ENCODE measurements around the gene TUFT1.
A peak's percentile ranks its signal among the peaks of the same experiment; 100 is the strongest.
"Not testable (repeated sequence)": the region's sequence is repeated elsewhere in the genome, so short reads cannot be mapped to it uniquely, and the experiment has no call there.

Gene TUFT1

DNA sequence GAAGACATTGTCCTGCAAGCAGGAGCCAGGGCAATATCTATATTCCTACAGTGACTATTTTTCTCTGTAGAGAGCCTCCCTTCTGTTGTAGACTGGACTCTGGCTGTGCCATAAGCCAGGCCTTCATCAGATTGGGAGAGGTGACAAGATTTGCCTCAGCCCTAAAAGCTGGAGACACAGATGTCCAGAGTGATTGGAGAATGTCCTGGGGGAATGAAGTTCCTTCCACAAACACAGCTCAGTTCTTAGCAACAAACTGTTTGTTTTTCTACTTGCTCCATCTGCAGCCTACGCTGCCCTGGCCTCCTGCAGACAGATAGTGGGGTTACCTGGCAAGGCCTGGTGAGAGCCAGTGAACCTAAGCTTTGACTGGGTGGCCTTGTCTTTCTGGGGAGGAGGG, 41.8 kb downstream of the TUFT1 start:
- no peak for DNase-seq

- DNase-seq, result no peak
Observed at GRCh38 chr1:151583796-151584195, 43.7 kb downstream of the TUFT1 start.

DNA sequence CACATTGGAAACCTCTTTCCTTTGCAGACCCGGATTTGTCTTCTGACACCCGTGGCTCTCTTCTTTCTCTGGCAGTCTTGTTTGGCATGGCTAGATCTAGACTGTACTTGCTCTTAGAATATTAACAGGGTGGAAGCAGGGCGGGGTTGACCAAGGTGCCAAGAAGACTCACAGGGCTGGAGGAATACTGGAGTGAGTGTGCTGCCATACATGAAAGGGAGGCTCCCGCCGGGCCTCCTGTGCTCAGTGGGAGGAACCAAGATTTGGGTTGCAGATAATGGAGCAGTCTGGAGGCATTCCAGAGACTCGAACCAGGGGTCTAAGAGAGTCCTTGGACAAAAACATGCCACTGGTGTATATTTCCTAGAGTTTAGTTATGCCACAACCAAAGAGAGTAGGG, 44.2 kb downstream of the TUFT1 start:
- no peak for DNase-seq

DNA sequence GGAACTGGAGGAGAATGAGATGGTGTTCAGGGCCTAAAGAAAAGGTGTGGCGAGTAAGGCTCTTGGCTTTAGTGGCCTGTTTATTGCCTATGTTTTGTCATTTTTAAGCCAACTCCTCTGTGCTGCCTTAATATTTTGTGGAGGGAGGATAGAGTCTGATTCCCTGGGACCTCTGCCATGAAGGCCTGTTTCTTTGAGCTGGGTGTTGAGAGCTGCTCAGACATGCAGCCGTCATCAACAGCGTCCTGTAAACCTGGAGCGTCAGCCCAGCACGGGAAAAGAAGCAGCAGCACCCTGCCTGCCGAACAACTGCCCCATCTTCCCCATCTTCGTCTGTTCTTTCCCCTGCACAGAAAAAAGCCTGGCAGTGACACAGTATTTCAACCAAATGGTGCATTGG, 44.7 kb downstream of the TUFT1 start:
- no peak for DNase-seq

DNA sequence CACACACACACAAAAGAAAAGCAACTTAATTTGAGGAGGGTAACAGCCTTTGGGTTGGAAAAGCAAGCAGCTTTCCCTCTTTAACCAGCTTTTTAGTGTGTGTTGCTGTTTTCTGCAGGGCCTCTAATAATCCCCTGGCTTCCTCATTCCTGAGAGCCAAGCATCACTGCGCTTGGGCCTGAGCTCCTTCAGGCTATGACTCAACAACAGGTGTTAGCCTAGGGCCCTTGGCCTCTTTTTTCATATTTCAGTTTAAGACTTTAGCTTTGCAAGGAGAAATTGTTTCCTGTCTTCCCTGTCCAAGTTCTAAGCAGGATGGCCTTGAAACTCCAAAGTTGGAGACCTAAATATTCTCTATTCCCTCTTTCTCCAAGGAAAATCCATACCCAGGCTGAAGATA, 45.5 kb downstream of the TUFT1 start:
- no peak for DNase-seq

GRCh38 chr1:151590961-151591360, 50.9 kb downstream of the TUFT1 start:
- no peak for DNase-seq

- DNase-seq, result no peak
Observed at GRCh38 chr1:151593730-151594129, 53.6 kb downstream of the TUFT1 start.

GRCh38 chr1:151594143-151594625, 54.1 kb downstream of the TUFT1 start:
- DNase-seq, result peak; percentile 71

- no peak for DNase-seq
Observed at GRCh38 chr1:151596166-151596953, 56.3 kb downstream of the TUFT1 start.

DNA sequence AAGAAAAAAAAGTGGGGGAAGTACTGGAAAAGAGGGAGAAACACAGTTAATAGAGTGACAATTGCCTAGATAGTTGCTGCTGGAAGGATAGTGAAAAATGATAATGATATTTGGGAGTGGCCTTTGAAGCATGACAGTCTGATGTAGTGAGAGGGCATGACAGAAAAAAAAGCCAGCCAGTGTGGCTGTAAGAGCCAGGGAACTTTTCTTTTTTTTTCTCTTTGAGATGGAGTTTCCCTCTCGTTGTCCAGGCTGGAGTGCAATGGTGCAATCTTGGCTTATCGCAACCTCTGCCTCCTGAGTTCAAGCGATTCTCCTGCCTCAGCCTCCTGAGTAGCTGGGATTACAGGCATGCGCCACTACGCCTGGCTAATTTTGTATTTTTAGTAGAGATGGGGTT, 62.4 kb downstream of the TUFT1 start:
- not testable (repeated sequence) for DNase-seq

DNA sequence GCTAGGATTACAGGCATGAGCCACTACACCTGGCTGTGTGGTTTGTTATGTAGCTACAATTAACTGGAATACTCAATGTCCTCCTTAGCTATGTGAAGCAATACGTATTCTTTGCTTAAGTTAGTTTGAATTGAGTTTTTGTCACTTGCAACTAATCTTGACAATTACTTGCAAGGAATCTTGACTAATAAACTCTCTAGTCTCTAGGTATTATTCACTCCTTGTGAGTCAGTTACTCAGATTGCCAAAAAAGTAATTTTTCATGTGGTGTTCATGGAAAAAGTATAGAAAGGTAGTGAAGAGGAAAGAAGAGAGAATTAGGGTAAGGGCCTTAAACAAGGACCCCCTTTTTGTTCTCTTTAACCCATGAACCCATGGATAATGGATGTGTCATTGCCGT, 64.2 kb downstream of the TUFT1 start:
- no peak for DNase-seq

GRCh38 chr1:151606384-151606783, 66.3 kb downstream of the TUFT1 start:
- DNase-seq, result no peak

DNA sequence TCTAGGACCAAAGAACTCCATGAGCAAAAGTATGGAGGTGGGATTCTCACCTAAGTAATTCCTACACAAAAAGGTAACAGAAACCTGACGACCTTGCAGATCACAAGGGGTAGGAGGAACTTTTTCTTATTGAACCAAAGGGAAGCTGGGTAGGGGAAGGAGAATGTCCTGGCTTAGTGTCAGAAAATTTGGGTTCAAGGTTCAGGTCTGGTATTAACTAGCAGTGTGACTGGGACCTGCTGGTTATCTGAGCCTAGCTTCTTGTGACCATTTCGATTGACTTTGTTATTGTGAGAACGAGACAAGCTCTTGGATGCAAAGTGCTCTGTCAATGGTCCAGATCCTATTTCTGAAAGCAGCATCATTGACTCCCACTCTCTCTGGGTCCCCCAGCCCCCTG, 66.7 kb downstream of the TUFT1 start:
- DNase-seq, result no peak

- DNase-seq, result no peak
Observed at GRCh38 chr1:151610142-151610541, 70.0 kb downstream of the TUFT1 start.

DNA sequence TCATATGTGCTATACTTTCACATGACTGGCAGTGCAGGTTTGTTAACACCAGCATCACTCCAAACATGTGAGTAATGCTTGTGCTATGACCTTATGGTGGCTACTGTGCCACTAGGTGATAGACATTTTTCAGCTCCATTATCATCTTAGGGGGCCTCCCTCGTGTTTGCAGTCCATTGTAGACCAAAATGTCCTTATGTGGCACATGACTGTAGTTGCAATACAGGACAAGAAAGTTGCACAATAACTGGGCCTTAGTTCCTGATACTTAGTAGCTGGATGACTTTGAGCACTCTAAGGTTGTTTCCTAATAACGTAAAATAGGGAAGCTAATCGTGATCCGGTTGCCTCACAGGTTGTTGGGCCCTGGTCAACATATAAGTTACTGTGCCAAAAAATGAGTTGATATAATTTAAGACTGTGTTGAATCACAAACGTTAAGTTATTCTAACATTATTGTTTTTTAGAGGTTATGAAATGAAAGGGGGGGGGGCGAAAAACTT, 71.2 kb downstream of the TUFT1 start:
- no peak for DNase-seq

GRCh38 chr1:151611832-151612500, 71.9 kb downstream of the TUFT1 start, which contains the start of gene SNX27:
Gene SNX27 (plus strand): TSS chr1:151612050. CDS start chr1:151612202, 152 bp downstream.
- DNase-seq, result peak; percentile 94

DNA sequence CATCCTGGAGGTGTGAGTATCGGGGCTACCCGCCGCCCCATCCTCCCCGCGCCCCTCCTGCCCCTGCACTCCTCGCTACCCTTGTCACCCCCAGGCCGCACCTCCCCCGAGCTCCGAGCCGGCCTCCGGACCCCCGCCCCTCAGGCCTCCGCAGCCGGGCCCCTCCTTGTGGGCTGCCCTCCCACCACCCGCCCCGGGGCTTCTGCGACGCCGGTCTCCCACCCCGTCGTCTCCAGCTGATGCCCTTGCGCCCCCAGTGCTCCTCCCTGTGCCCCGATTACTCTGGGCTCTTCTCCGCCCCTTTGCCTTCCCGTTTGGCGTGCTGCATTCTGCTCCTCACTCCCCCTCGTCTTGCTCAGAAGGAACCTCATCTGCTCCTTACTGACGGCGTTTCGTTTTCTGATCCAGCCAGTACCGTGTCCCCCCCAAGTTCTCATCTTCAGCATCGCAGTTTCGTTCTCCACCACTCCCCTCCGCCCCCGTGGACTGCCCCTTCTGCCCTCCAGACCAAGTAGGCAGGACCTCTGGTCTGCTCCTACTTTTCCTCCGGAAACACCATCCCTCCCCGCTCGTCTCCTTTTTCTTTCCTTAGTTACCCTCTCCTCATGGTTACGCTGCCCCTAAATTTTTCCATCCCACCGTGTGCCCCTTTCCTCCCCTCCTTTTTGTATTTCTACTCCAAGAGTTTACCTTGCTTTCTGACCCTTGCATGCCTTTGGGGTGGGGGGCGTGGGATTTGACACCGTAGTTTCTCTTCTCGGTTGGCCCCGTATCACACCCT, 72.6 kb downstream of the TUFT1 start:
- peak; percentile 30 for DNase-seq

DNA sequence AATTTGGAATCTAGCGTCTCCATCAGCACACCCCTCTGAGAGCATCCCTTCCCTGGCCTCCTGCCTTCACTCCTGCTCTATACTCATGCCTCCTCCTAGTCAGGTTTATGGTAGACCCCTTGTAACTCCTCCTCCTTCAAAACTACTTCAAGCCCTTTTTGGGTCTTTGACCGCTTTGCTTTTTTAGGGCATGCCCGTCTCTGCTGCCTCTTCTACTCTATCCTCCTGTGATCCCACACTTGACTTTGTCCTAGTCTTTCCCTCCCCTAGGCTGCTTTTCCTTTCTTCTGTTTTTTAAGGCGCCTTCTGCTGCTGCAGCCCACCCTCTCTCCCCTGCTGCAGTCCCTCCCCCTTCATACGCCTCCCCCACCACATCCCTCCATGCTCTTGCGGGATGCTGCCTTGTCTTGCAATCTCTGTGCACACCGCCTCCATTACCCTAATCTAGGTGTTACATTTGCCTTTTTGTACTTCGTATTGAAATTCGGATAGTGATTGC, 73.2 kb downstream of the TUFT1 start:
- no peak for DNase-seq

DNA sequence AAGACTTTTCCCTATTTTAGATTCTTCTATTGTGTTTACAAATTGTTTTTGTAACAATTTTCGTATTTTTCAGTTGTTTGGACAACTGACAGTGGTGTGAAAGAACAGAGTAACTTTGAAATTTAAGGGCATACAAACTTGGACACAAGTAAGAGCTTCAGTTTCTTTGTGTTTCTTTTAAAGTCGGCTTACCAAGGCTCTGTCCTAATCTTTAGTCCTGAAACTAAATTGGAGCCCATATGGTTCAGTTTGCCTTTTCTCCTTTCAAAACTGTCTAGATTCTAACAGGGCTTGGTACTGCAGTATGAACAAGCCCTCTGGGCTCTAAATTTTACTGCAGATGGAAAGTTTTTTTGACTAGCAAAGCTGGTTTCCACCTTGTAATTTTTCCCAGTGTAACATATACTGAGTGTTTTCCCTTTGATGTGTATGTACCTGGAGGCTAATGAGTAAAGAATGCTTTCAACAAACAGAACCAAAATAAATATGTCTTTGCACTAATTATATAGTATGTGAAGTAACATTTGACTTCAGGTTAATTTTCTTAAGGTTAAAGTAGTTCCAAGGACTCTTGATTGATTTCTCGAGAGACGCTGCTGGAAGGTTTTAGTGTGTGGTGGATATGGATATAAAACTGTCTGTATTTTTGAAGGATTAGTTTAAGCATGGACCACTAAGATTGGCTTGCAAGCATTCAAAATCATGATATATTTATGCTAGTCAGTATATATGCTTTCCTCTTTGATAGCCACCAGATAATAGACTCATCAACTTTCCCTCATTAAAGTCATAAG, 75.8 kb downstream of the TUFT1 start:
- DNase-seq, result no peak

GRCh38 chr1:151616505-151616849, 76.4 kb downstream of the TUFT1 start:
- no peak for DNase-seq

GRCh38 chr1:151618003-151618402, 77.9 kb downstream of the TUFT1 start:
- DNase-seq, result no peak

DNA sequence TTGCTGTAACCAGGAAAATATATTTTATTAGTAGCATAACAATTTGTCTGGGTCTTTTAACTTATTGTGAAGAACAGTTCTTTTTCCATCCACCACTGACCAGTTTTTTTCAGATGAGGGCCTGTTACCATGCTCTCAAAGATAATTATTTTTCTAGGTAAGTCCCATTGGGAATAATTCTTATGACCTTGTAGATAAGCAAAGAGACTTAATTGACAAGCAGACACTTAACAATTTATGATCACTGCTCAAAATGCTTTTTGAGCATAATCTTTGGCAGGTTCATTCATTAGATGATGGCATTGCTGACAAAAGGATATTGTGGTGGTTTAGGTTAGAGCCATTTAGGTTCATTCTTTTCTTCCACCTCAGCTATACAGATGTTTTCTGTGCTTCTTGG, 78.4 kb downstream of the TUFT1 start:
- DNase-seq, result no peak
